GM19240 (cell line): ENCODE measurements around the gene MBD2.

ENCODE experiments used
- DNase-seq: peaks from one replicate; pipeline ENCODE4 v3.0.0; 2011; ENCODE audit warnings: low spot score; ENCODE audit not compliant: insufficient read length

The MBD2 gene

GRCh38 chr18:54109131-54109683, 115.3 kb downstream of the MBD2 start:
- no peak for DNase-seq

- no peak for DNase-seq
These were observed 122.3 kb downstream of the MBD2 start for GRCh38 chr18:54102123-54102522.
